Heart left ventricle (tissue), 16 donors: Measurements from ENCODE around the gene SAXO1. TPM values are rescaled to one million over a fixed set of nuclear protein-coding genes. Genes with fewer than 3 reads are reported as not detected.

Experiments
- ATAC-seq, 4 donors: fragments of 200-7000 bp; cut with Tn5 transposase; one replicate each; pipeline ENCODE4 v1.9.1; 2020 to 2022; ENCODE audit warnings: moderate library complexity in 4 of 4, mild to moderate bottlenecking in 3 of 4, moderate number of reproducible peaks in 1 of 4
- DNase-seq, 5 donors: peaks; one replicate each; pipeline ENCODE4 v3.0.0-alpha.2; 2020
- H3K27ac ChIP-seq, 12 donors: fragments of 200-600 bp; sonication (generic) in 4 of 12; one replicate each; pipeline versions ENCODE4 v1.5.0 to v1.8.0; 2016 to 2022; ENCODE audit warnings: mild to moderate bottlenecking in 2 of 12
- H3K27me3 ChIP-seq, 9 donors: fragments of 200-600 bp; sonication (generic) in 2 of 9; one replicate each; pipeline versions ENCODE4 v1.5.1 to v1.8.0; 2016 to 2022; ENCODE audit warnings: mild to moderate bottlenecking in 3 of 9
- H3K36me3 ChIP-seq, 9 donors: fragments of 200-600 bp; sonication (generic) in 2 of 9; one replicate each; pipeline versions ENCODE4 v1.5.0 to v1.8.0; 2018 to 2022; ENCODE audit warnings: mild to moderate bottlenecking in 2 of 9
- H3K4me1 ChIP-seq, 12 donors: fragments of 200-600 bp; sonication (generic) in 4 of 12; one replicate each; pipeline versions ENCODE4 v1.5.0 to v1.8.0; 2016 to 2022; ENCODE audit warnings: mild to moderate bottlenecking in 3 of 12
- H3K4me3 ChIP-seq, 12 donors: fragments of 200-600 bp; sonication (generic) in 4 of 12; one replicate each; pipeline versions ENCODE4 v1.5.0 to v1.8.0; 2017 to 2022; ENCODE audit warnings: mild to moderate bottlenecking in 9 of 12, moderate library complexity in 4 of 12
- H3K9me3 ChIP-seq, 12 donors: fragments of 200-600 bp; sonication (generic) in 4 of 12; one replicate each; pipeline versions ENCODE4 v1.5.0 to v1.8.0; 2016 to 2022; ENCODE audit warnings: mild to moderate bottlenecking in 1 of 12
- CTCF ChIP-seq, 12 donors: fragments of 200-600 bp; sonication (generic) in 4 of 12; IDR thresholded peaks; one replicate each; pipeline versions ENCODE4 v1.5.0 to v1.8.0; 2018 to 2022; ENCODE audit warnings: antibody characterized with exemption in 12 of 12, mild to moderate bottlenecking in 5 of 12
- POLR2A ChIP-seq, 2 donors: fragments of 450-650 bp; IDR thresholded peaks; one replicate each; pipeline ENCODE4 v1.6.1; 2017; ENCODE audit warnings: antibody characterized with exemption in 2 of 2, mild to moderate bottlenecking in 2 of 2, moderate library complexity in 2 of 2
- WGBS, 4 donors: extraction: QIAGEN DNeasy Blood & Tissue Kit in 2 of 4; methylation state at CpG; one replicate each; pipeline versions ENCODE4 v1.1.5 to v1.1.7; 2013 to 2018; 5-methylcytosine and 5-hydroxymethylcytosine counted together
- intact Hi-C, 10 donors: fragments of 100-400 bp; cut with DNase I; formaldehyde crosslinking; loops; one replicate each; pipeline versions ENCODE4 v1.11.1 to v1.14.2; 2022
- polyA plus RNA-seq, 2 donors: library from polyadenylated mRNA; stranded (reverse); fragments of 200-250 nt; gene quantifications; one replicate each; pipeline ENCODE4 v1.2.3, GENCODE V29; 2013
- total RNA-seq, 9 donors: library from RNA; depleted of rRNA in 2 of 9; stranded (reverse); fragments of >200 nt in 2 of 9; fragmentation: NEBNext Ultra II Directional in 3 of 9; extraction: Animal tissue kit (Norgen Biotek cat#: 25700) in 3 of 9; gene quantifications; one replicate each; pipeline versions ENCODE4 v1.1.0 to v1.2.4, GENCODE V29; 2016 to 2023
- donor health status: ischemic (EF 13 %, LVEDD 7.1; RV severe dilation, severe dysfunction).
- donor health status: healthy with polysubstance abuse.
- donor health status: DM: no; HTN: yes; CAD: no.
- donor health status: DM: no; HTN: no; CAD: no.
- donor health status: ischemic (EF 25% LVEDD 6.9; RV normal size, moderate dysfunction).
- donor health status: ischemic (EF 25% LVEDD 5.7; RV mildly dilated, moderate dysfunction).
- donor health status: healthy.
- donor health status: DM: yes; HTN: yes; CAD: no.
- donor health status: ischemic (EF 35%, LVEDD 5.7; RV mildly dilated, moderate dysfunction).
- donor health status: nonischemic (EF 11% LVEDD 7.7; RV severe dilation, severe dysfunction).
- donor health status: DM: yes; HTN: yes; CAD: no.
- donor health status: PGD.
- donor health status: ischemic (EF 29% LVEDD 5.4; RV normal size, mild dysfunction).
- donor health status: nonischemic (EF 23%, LVEDD 6.1; RV moderate dilation, normal function).

SAXO1 gene
- total and polyA plus RNA-seq, 11 donors: 0.09 to 0.21 (median 0.11) TPM; not detected in 8

- no peak for TF ChIP-seq CTCF (IDR thresholded peaks at IDR 0.05)
- no peak for TF ChIP-seq POLR2A (IDR thresholded peaks at IDR 0.05)
Observed at GRCh38 chr9:18928711-18929110, 104.3 kb downstream of the SAXO1 start.

GRCh38 chr9:18926513-18926912 lies 106.5 kb downstream of the SAXO1 start:
- H3K36me3 ChIP-seq: no peaks in the 10 kb centered on the region
- no peak overlapping the region for H3K4me3 ChIP-seq
- no peak for ATAC-seq
- DNase-seq: no peak
- WGBS, 4 donors: 93 to 96% (median 95%) methylated on average over 3 of the region's 3 CpGs
- no peak overlapping the region for H3K27ac ChIP-seq
- no peak for TF ChIP-seq CTCF (IDR thresholded peaks at IDR 0.05)
- TF ChIP-seq POLR2A (IDR thresholded peaks at IDR 0.05): no peak
- peaks cover 0 to 10% (median under 1%) of the 10 kb centered on the region in 12 donors for H3K4me1 ChIP-seq
- H3K27me3 ChIP-seq: no peaks in the 10 kb centered on the region
- no peaks in the 10 kb centered on the region for H3K9me3 ChIP-seq
- intact Hi-C loops: loop anchor here in 1 of 10 donors (10.0 kb wide), 1 partner anchor 62 kb away; no protein-coding TSS in a partner anchor

More at GRCh38 chr9:18928711-18929110, 104.3 kb downstream of the SAXO1 start:
- Histone ChIP-seq H3K4me3 (no peak overlapping the region), H3K27ac (no peak overlapping the region), H3K36me3 (no peaks in the 10 kb centered on the region), H3K4me1 (no peaks in the 10 kb centered on the region), H3K9me3 (no peaks in the 10 kb centered on the region), H3K27me3 (no peaks in the 10 kb centered on the region)
- WGBS, 4 donors: 78 to 85% (median 82%) methylated on average over 7 of the region's 7 CpGs
- no peak for DNase-seq
- ATAC-seq: no peak
- intact Hi-C loops: loop anchor here in 1 of 10 donors (10.0 kb wide), 1 partner anchor 64 kb away; no protein-coding TSS in a partner anchor

- H3K4me1 ChIP-seq: peaks cover 0 to 14% (median 4%) of the 10 kb centered on the region in 12 donors
- intact Hi-C loops: loop anchor here in 1 of 10 donors (10.0 kb wide), 1 partner anchor 61 kb away; no protein-coding TSS in a partner anchor
- no peaks in the 10 kb centered on the region for H3K27me3 ChIP-seq
- no peaks in the 10 kb centered on the region for H3K9me3 ChIP-seq
- DNase-seq (no peak), ATAC-seq (no peak)
- no peak overlapping the region for H3K27ac ChIP-seq
- TF ChIP-seq POLR2A (IDR thresholded peaks at IDR 0.05): no peak
- TF ChIP-seq CTCF (IDR thresholded peaks at IDR 0.05): no peak
- no peak overlapping the region for H3K4me3 ChIP-seq
- no peaks in the 10 kb centered on the region for H3K36me3 ChIP-seq
Observed at GRCh38 chr9:18925880-18926279, 107.1 kb downstream of the SAXO1 start.

GRCh38 chr9:18923671-18924430 lies 109.2 kb downstream of the SAXO1 start:
- Histone ChIP-seq H3K36me3 (no peaks in the 10 kb centered on the region), H3K27ac (no peak overlapping the region), H3K9me3 (no peaks in the 10 kb centered on the region), H3K4me1 (peaks cover 0 to 23% (median 4%) of the 10 kb centered on the region in 12 donors), H3K27me3 (no peaks in the 10 kb centered on the region), H3K4me3 (no peak overlapping the region)
- 95 to 99% (median 97%) methylated on average over 6 of the region's 6 CpGs for WGBS, 4 donors
- DNase-seq (no peak), ATAC-seq (no peak)
- intact Hi-C loops: loop anchor here in 1 of 10 donors (10.0 kb wide), 1 partner anchor 59 kb away; no protein-coding TSS in a partner anchor
- TF ChIP-seq CTCF (IDR thresholded peaks at IDR 0.05): no peak
- no peak for TF ChIP-seq POLR2A (IDR thresholded peaks at IDR 0.05)
